GM19025 (cell line): ENCODE data around the gene SOX10.

ENCODE experiments used
- ATAC-seq: cut with Tn5 transposase; IDR thresholded peaks from one replicate; pipeline ENCODE4 v1.9.1; 2021; ENCODE audit warnings: mild to moderate bottlenecking, low read depth, moderate library complexity; ENCODE audit not compliant: unreplicated experiment

SOX10 gene

GRCh38 chr22:37933711-37934376, 50.5 kb downstream of the SOX10 start:
- ATAC-seq, result peak; percentile 89

GRCh38 chr22:37932821-37933578, 51.4 kb downstream of the SOX10 start:
- ATAC-seq, result no peak

- ATAC-seq, result no peak
Observed at GRCh38 chr22:37932401-37932800, 52.0 kb downstream of the SOX10 start.

GRCh38 chr22:37931893-37932389, 52.4 kb downstream of the SOX10 start:
- ATAC-seq, result no peak

- no peak for ATAC-seq
Observed at GRCh38 chr22:37930952-37931440, 53.4 kb downstream of the SOX10 start.

GRCh38 chr22:37930270-37930951, 53.9 kb downstream of the SOX10 start:
- ATAC-seq, result no peak

GRCh38 chr22:37929390-37929789, 55.0 kb downstream of the SOX10 start:
- ATAC-seq, result no peak

GRCh38 chr22:37927637-37927936, 56.8 kb downstream of the SOX10 start:
- ATAC-seq, result no peak

GRCh38 chr22:37926771-37927636, 57.4 kb downstream of the SOX10 start:
- ATAC-seq, result no peak

- ATAC-seq, result no peak
Observed at GRCh38 chr22:37926358-37926757, 58.0 kb downstream of the SOX10 start.

GRCh38 chr22:37925767-37926166, 58.6 kb downstream of the SOX10 start:
- ATAC-seq, result no peak

- no peak for ATAC-seq
Observed at GRCh38 chr22:37925330-37925729, 59.0 kb downstream of the SOX10 start.

- no peak for ATAC-seq
Observed at GRCh38 chr22:37924386-37925065, 59.8 kb downstream of the SOX10 start.

- no peak for ATAC-seq
Observed at GRCh38 chr22:37923927-37924326, 60.4 kb downstream of the SOX10 start.
